Right kidney (tissue), 1 donor: ENCODE data around the gene ZGPAT.

Experiments used
- DNase-seq: peaks from one replicate; pipeline ENCODE4 v3.0.0-alpha.2; 2016

Gene ZGPAT

GRCh38 chr20:63691711-63692435, 16.0 kb upstream of the ZGPAT start:
- DNase-seq: no peak

- no peak for DNase-seq
Observed at GRCh38 chr20:63692436-63693082, 15.3 kb upstream of the ZGPAT start.

DNA sequence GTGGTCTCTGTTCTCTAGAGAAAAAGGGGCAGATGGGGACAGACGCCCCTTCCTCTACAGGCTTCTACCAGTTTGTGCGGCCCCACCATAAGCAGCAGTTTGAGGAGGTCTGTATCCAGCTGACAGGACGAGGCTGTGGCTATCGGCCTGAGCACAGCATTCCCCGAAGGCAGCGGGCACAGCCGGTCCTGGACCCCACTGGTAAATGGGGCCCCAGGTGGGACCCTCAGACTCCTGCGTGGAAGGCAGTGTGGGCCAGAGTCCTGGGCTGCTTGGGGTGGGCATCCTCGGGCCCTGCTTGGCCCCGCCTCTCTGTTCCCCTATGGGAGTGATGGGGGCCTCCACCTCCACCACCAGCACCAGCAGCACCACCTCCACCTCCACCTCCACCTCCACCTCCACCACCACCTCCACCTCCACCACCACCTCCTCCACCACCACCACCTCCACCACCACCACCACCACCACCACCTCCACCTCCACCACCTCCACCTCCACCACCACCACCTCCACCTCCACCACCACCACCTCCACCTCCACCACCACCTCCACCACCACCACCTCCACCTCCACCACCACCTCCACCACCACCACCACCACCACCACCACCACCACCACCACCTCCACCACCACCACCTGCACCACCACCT, 14.6 kb upstream of the ZGPAT start:
- DNase-seq: no peak

GRCh38 chr20:63693733-63694583, 13.9 kb upstream of the ZGPAT start:
- no peak for DNase-seq

GRCh38 chr20:63694584-63695423, 13.0 kb upstream of the ZGPAT start:
- no peak for DNase-seq

DNA sequence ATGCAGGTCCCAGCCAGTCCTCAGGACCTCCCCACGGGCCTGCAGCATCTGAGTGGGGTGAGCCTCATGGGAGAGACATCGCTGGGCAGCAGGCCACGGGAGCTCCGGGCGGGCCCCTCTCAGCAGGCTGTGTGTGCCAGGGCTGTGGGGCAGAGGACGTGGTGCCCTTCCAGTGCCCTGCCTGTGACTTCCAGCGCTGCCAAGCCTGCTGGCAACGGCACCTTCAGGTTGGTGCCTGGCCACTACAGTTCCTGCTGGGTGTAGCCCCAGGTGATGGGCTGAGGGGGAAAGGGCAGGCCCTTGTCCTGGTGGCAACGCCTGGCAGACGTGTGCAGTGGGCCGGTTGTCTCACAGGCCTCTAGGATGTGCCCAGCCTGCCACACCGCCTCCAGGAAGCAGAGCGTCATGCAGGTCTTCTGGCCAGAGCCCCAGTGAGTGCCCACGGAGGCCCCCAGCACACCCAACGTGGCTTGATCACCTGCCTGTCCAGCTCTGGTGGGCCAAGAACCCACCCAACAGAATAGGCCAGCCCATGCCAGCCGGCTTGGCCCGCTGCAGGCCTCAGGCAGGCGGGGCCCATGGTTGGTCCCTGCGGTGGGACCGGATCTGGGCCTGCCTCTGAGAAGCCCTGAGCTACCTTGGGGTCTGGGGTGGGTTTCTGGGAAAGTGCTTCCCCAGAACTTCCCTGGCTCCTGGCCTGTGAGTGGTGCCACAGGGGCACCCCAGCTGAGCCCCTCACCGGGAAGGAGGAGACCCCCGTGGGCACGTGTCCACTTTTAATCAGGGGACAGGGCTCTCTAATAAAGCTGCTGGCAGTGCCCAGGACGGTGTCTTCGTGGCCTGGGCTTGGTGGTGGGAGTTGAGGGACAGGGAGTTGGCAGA, 12.2 kb upstream of the ZGPAT start:
- DNase-seq: no peak

- DNase-seq: no peak
Observed at GRCh38 chr20:63696306-63696627, 11.6 kb upstream of the ZGPAT start.

DNA sequence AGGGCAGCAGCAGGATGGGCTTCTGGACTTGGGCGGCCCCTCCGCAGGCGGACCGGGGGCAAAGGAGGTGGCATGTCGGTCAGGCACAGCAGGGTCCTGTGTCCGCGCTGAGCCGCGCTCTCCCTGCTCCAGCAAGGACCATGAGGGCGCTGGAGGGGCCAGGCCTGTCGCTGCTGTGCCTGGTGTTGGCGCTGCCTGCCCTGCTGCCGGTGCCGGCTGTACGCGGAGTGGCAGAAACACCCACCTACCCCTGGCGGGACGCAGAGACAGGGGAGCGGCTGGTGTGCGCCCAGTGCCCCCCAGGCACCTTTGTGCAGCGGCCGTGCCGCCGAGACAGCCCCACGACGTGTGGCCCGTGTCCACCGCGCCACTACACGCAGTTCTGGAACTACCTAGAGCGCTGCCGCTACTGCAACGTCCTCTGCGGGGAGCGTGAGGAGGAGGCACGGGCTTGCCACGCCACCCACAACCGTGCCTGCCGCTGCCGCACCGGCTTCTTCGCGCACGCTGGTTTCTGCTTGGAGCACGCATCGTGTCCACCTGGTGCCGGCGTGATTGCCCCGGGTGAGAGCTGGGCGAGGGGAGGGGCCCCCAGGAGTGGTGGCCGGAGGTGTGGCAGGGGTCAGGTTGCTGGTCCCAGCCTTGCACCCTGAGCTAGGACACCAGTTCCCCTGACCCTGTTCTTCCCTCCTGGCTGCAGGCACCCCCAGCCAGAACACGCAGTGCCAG, 11.0 kb upstream of the ZGPAT start, which contains the start of gene TNFRSF6B:
TSS of gene TNFRSF6B (plus strand) at position 25 of the 729 bp plus-strand sequence. CDS start at position 141, 116 bp downstream.
- DNase-seq: peak; percentile 68

GRCh38 chr20:63697357-63697867, 10.4 kb upstream of the ZGPAT start:
- DNase-seq: no peak

- no peak for DNase-seq
Observed at GRCh38 chr20:63697868-63698545, 9.8 kb upstream of the ZGPAT start.

GRCh38 chr20:63698739-63699465, 8.9 kb upstream of the ZGPAT start:
- no peak for DNase-seq

DNA sequence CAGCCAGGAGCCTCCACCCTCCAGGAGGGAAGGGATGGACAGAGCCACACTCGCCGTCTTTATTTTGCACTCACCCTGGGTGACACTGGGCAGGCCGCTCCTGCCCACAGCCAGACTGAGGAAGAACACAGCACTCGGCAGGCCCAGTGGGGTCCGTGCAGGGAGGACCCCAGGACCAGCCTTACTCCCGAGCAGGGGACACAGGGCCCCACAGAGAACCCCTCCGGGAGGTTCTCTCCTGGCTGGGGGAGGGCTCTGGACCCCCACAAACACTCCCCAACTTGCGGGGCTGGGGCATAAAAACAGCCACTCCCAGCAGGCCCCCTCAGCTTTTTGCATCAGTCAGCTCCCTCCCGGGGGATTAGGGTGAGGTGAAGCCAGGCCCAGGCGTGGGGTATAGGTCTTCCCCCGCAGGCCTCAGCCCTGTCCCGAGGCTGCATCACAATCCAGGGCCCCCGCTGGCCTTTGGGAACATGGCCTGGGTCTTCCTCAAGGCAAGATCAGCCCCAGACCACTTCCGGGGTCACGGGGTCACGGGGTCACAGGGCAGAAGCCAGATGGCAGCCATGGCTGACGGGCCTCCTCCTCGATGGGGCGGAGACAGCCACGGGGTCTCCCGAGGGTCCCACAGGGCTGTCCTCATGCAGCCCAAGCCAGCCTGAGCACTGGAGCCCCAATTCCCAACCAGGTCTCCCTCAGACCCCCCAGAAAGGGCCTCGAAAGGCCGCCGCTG, 8.2 kb upstream of the ZGPAT start:
- no peak for DNase-seq

DNA sequence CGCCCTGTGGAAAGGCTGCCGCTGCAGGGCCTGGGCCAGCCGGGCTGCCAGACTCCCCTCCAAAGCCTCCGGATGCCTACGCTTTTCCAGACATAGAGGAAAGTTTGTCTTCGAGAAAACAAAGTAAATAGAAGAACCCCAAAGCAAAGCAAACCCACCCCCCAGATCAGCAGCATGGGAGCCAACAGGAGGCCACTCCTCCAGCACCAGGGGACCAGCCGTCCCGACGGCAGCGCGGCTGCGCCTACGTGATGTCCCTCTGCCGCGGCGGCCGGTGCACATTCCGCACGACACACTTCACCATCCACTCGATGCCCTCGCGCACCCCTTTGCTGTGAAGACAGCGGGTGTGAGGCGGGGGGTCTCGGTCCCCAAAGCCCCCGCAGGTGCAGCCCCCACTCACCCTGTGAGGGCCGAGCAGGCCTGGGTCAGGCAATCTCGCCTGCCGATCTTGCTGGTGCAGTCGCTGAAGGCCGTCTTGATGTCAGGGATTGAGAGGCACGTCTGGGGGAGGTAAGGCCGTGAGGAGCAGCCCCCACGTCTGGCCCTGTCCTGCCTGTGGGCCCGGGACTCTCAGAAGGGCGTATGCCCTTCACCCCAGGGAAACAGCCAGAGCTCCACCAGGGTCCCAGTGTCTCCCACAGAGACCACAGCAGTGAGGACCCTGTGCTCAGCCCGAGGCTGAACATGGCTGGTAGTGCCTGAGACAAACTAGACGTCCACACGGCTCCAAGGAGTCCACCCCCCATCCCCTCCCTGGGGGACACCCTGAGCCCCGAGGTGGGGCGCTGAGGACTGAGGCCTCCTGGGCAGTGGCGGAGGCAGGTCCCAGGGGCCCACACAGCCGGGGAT, 7.4 kb upstream of the ZGPAT start:
- DNase-seq: no peak

DNA sequence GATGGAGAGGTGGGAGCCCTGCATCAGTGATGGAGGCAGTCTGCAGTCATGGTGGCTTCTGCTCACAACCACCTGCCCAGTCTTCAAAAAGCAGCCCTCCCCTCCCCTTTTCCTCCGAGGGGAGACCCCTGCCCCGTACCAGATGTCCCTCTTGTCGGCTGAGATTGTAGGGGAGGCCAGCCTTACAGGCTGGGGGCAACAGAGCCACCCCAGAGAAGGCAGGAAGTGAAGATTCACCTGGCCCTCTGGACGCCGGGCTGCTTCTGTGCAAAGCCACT, 6.8 kb upstream of the ZGPAT start:
- no peak for DNase-seq

- no peak for DNase-seq
Observed at GRCh38 chr20:63701329-63702035, 6.4 kb upstream of the ZGPAT start.

- DNase-seq: no peak
Observed at GRCh38 chr20:63702036-63702665, 5.7 kb upstream of the ZGPAT start.
